HEK293 (cell line): Measurements from ENCODE around the gene GAD1.

Experiments
- CTCF ChIA-PET: fragments of 350-600 bp; formaldehyde crosslinking; extraction: SDS; loops from one replicate; lab custom pipeline; 2021; ENCODE audit warnings: antibody characterized with exemption; lab: Yijun Ruan, JAX
- POLR2A ChIA-PET: fragments of 300-600 bp; formaldehyde crosslinking; extraction: SDS; loops from one replicate; lab custom pipeline; 2020; ENCODE audit warnings: antibody characterized with exemption, inconsistent platforms; lab: Yijun Ruan, JAX
- H3K27ac ChIP-seq: fragments of 200-500 bp; sonication (Bioruptor generic); 2 replicates; pipeline ENCODE4 v1.5.1; 2014; ENCODE audit warnings: low read depth, low read length, control low read depth, inconsistent platforms; ENCODE audit errors: extremely low read depth
- H3K36me3 ChIP-seq, 2 experiments: fragments of 200-500 bp in 1 of 2; sonication (Bioruptor generic) in 1 of 2; 1 replicate in 1 of 2; 2 replicates in 1 of 2; pipeline ENCODE4 v1.5.1; 2014 to 2017; ENCODE audit warnings: inconsistent platforms in 2 of 2, low read length in 2 of 2; ENCODE audit not compliant: control insufficient read depth in 2 of 2, insufficient read depth in 1 of 2
- H3K4me1 ChIP-seq: fragments of 200-500 bp; sonication (Bioruptor generic); 2 replicates; pipeline ENCODE4 v1.5.1; 2014; ENCODE audit warnings: mild to moderate bottlenecking, low read length, inconsistent platforms; ENCODE audit not compliant: control insufficient read depth, insufficient read depth
- H3K4me3 ChIP-seq: 2 replicates; pipeline ENCODE4 v1.5.1; 2011; ENCODE audit warnings: low read depth, mild to moderate bottlenecking, control low read depth, low read length, moderate library complexity
- H3K9me3 ChIP-seq: fragments of 200-500 bp; sonication (Bioruptor generic); 2 replicates; pipeline ENCODE4 v1.5.1; 2014; ENCODE audit warnings: low read depth, low read length, inconsistent platforms; ENCODE audit not compliant: control insufficient read depth, insufficient read depth
- CTCF ChIP-seq: fragments of 450-650 bp; formaldehyde crosslinking; IDR thresholded peaks from 2 replicates; pipeline ENCODE4 v1.5.1; 2016; ENCODE audit warnings: missing biosample characterization, missing genetic modification characterization
- PRDM6 ChIP-seq: fragments of 450-650 bp; formaldehyde crosslinking; IDR thresholded peaks from 2 replicates; pipeline ENCODE4 v1.5.1; 2017; ENCODE audit warnings: missing biosample characterization, missing genetic modification characterization
- SP7 ChIP-seq: fragments of 450-650 bp; formaldehyde crosslinking; IDR thresholded peaks from 2 replicates; pipeline ENCODE4 v1.5.1; 2016; ENCODE audit warnings: missing biosample characterization, missing genetic modification characterization
- ZBTB17 ChIP-seq: fragments of 450-650 bp; formaldehyde crosslinking; IDR thresholded peaks from 2 replicates; pipeline ENCODE4 v1.5.1; 2016; ENCODE audit warnings: missing biosample characterization, missing genetic modification characterization
- ZBTB48 ChIP-seq: fragments of 450-650 bp; formaldehyde crosslinking; IDR thresholded peaks from 2 replicates; pipeline ENCODE4 v1.5.1; 2016; ENCODE audit warnings: missing biosample characterization, missing genetic modification characterization
- ZEB2 ChIP-seq: fragments of 450-650 bp; formaldehyde crosslinking; IDR thresholded peaks from 2 replicates; pipeline ENCODE4 v1.5.1; 2016; ENCODE audit warnings: missing biosample characterization, missing genetic modification characterization
- ZNF112 ChIP-seq: fragments of 450-650 bp; formaldehyde crosslinking; IDR thresholded peaks from 2 replicates; pipeline ENCODE4 v1.5.0; 2017; ENCODE audit warnings: missing biosample characterization, missing genetic modification characterization
- ZNF114 ChIP-seq: fragments of 450-650 bp; formaldehyde crosslinking; IDR thresholded peaks from 2 replicates; pipeline ENCODE4 v1.5.0; 2017; ENCODE audit warnings: missing biosample characterization, missing genetic modification characterization
- ZNF133 ChIP-seq: fragments of 450-650 bp; formaldehyde crosslinking; IDR thresholded peaks from 2 replicates; pipeline ENCODE4 v1.5.1; 2016; ENCODE audit warnings: missing biosample characterization, missing genetic modification characterization
- ZNF175 ChIP-seq: fragments of 450-650 bp; formaldehyde crosslinking; IDR thresholded peaks from 2 replicates; pipeline ENCODE4 v1.5.1; 2016; ENCODE audit warnings: missing biosample characterization, missing genetic modification characterization
- ZNF202 ChIP-seq: fragments of 450-650 bp; formaldehyde crosslinking; IDR thresholded peaks from 2 replicates; pipeline ENCODE4 v1.5.1; 2016; ENCODE audit warnings: missing biosample characterization, missing genetic modification characterization, borderline replicate concordance
- ZNF211 ChIP-seq: fragments of 450-650 bp; formaldehyde crosslinking; IDR thresholded peaks from 2 replicates; pipeline ENCODE4 v1.5.1; 2016; ENCODE audit warnings: low read depth, missing biosample characterization, missing genetic modification characterization
- ZNF302 ChIP-seq: fragments of 450-650 bp; formaldehyde crosslinking; IDR thresholded peaks from 2 replicates; pipeline ENCODE4 v1.5.1; 2016; ENCODE audit warnings: missing biosample characterization, missing genetic modification characterization, low read depth
- ZNF341 ChIP-seq: fragments of 450-650 bp; formaldehyde crosslinking; IDR thresholded peaks from 2 replicates; pipeline ENCODE4; 2016; ENCODE audit warnings: low read depth, missing biosample characterization, missing genetic modification characterization
- ZNF366 ChIP-seq: fragments of 450-650 bp; formaldehyde crosslinking; conservative IDR thresholded peaks from 2 replicates; pipeline ENCODE4 v1.5.1; 2016; ENCODE audit warnings: missing biosample characterization, missing genetic modification characterization
- ZNF398 ChIP-seq: fragments of 450-650 bp; formaldehyde crosslinking; IDR thresholded peaks from 2 replicates; pipeline ENCODE4 v1.5.1; 2017; ENCODE audit warnings: missing biosample characterization, missing genetic modification characterization
- ZNF433 ChIP-seq: fragments of 450-650 bp; formaldehyde crosslinking; IDR thresholded peaks from 2 replicates; pipeline ENCODE4 v1.5.1; 2016; ENCODE audit warnings: missing biosample characterization, missing genetic modification characterization, low read depth
- ZNF544 ChIP-seq: fragments of 450-650 bp; formaldehyde crosslinking; IDR thresholded peaks from 2 replicates; pipeline ENCODE4 v1.5.0; 2017; ENCODE audit warnings: missing biosample characterization, missing genetic modification characterization
- ZNF548 ChIP-seq: fragments of 450-650 bp; formaldehyde crosslinking; IDR thresholded peaks from 2 replicates; pipeline ENCODE4 v1.5.1; 2016; ENCODE audit warnings: missing biosample characterization, missing genetic modification characterization
- ZNF561 ChIP-seq: fragments of 450-650 bp; IDR thresholded peaks from 2 replicates; pipeline ENCODE4 v1.5.1; 2018; ENCODE audit warnings: missing biosample characterization, missing genetic modification characterization, borderline replicate concordance
- ZNF629 ChIP-seq: fragments of 450-650 bp; formaldehyde crosslinking; IDR thresholded peaks from 2 replicates; pipeline ENCODE4 v1.5.1; 2017; ENCODE audit warnings: missing biosample characterization, missing genetic modification characterization
- ZNF670 ChIP-seq: fragments of 450-650 bp; formaldehyde crosslinking; IDR thresholded peaks from 2 replicates; pipeline ENCODE4 v1.5.1; 2016; ENCODE audit warnings: missing biosample characterization, missing genetic modification characterization, low read depth
- ZNF701 ChIP-seq: fragments of 450-650 bp; formaldehyde crosslinking; IDR thresholded peaks from 2 replicates; pipeline ENCODE4 v1.5.1; 2016; ENCODE audit warnings: missing biosample characterization, missing genetic modification characterization
- ZNF76 ChIP-seq: fragments of 450-650 bp; formaldehyde crosslinking; IDR thresholded peaks from 2 replicates; pipeline ENCODE4; 2016; ENCODE audit warnings: low read depth, missing biosample characterization, missing genetic modification characterization, borderline replicate concordance
- ZSCAN18 ChIP-seq: fragments of 450-650 bp; formaldehyde crosslinking; IDR thresholded peaks from 2 replicates; pipeline ENCODE4 v1.5.1; 2016; ENCODE audit warnings: missing biosample characterization, missing genetic modification characterization
- ZSCAN23 ChIP-seq: fragments of 450-650 bp; formaldehyde crosslinking; IDR thresholded peaks from 2 replicates; pipeline ENCODE4 v1.5.1; 2016; ENCODE audit warnings: missing biosample characterization, missing genetic modification characterization
- TF ChIP-seq, protein P1 (sequence below): fragments of 450-650 bp; formaldehyde crosslinking; IDR thresholded peaks from 2 replicates; pipeline ENCODE4 v1.5.1; 2016; ENCODE audit warnings: missing biosample characterization, missing genetic modification characterization

The GAD1 gene

GRCh38 chr2:170770008-170770605, 46.6 kb upstream of the GAD1 start, which contains the start of gene ERICH2 (continued):
- TF ChIP-seq ZNF112 (tag by site-specific recombination) (no peak), ZNF544 (tag by site-specific recombination) (no peak), ZEB2 (no peak), CTCF (tag by site-specific recombination) (0 out of 2 replicates have a peak, but pooled peaks have one; percentile 19), ZNF701 (no peak), ZNF211 (tag by site-specific recombination) (no peak), ZSCAN18 (no peak), ZBTB48 (peak; percentile 22; the same call in 1 of the 2 replicates), ZNF302 (no peak), ZNF202 (tag by site-specific recombination) (no peak), PRDM6 (tag by site-specific recombination) (no peak), ZNF561 (tag by site-specific recombination) (peak; percentile 56; the same call in 1 of the 2 replicates), ZNF433 (tag by site-specific recombination) (no peak), ZSCAN23 (tag by site-specific recombination) (no peak), SP7 (tag by site-specific recombination) (no peak), ZNF548 (no peak)
- TF ChIP-seq, protein P1, sequence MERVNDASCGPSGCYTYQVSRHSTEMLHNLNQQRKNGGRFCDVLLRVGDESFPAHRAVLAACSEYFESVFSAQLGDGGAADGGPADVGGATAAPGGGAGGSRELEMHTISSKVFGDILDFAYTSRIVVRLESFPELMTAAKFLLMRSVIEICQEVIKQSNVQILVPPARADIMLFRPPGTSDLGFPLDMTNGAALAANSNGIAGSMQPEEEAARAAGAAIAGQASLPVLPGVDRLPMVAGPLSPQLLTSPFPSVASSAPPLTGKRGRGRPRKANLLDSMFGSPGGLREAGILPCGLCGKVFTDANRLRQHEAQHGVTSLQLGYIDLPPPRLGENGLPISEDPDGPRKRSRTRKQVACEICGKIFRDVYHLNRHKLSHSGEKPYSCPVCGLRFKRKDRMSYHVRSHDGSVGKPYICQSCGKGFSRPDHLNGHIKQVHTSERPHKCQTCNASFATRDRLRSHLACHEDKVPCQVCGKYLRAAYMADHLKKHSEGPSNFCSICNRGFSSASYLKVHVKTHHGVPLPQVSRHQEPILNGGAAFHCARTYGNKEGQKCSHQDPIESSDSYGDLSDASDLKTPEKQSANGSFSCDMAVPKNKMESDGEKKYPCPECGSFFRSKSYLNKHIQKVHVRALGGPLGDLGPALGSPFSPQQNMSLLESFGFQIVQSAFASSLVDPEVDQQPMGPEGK (tag by site-specific recombination): peak; percentile 42

DNA sequence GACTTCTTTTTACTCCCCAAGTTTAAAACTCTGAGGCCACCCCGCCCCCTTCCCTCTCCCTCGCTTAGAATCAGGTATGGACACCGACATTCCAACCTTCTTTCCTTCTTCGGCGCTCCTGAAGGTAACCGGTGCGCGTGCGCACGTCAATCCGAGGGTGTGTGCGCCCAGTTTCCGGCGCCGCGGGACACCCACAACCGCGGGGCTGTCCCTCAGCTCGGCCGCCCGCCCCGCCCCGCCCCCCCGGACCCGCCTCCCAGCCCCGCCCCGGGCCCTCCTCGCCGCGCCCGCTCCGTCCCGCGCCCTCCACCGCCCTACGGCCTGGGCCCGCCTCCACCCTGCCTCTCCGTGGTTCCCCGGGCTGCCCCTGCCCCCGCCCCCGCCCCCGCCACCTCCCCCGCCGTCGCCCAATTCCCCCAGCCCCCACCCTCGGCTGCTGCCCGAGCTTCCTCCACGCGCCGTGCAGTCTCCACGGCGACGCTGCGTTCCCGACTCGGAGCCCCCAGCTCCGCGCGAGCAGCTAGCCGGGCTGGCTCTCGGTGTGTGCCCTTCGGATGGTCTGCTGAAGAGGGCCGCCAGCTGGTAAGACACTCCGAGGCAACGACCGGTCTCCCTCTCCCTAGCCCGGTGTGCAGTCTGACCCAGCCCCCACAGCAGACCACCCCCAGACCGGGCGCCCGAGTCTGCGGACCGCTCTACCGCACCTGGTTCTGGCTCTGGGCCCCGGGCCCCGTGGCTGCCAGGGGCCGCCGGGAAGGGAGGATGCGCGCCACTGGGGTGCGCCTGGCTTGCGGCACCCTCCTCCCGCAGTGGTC, 45.9 kb upstream of the GAD1 start:
- ChIA-PET POLR2A (interaction anchor here (0.6 to 1.4 kb wide), 3 partner anchors 46 to 1629 kb away, joined by 3 to 4 read pairs (median 3); partner anchors contain the start of gene GAD1), CTCF (interaction anchor here (0.6 to 2.0 kb wide), 6 partner anchors 10 to 1604 kb away, joined by 3 to 8 read pairs (median 4); no protein-coding TSS in a partner anchor)
- Histone ChIP-seq H3K27ac (peak overlapping the region; percentile 74; the same call in 1 of the 2 replicates), H3K9me3 (no peaks in the 10 kb centered on the region), H3K4me3 (peak overlapping the region; percentile 83), H3K36me3 (no peaks in the 10 kb centered on the region), H3K4me1 (peaks cover 4% of the 10 kb centered on the region; the same call in 1 of the 2 replicates)
- TF ChIP-seq ZBTB17 (tag by site-specific recombination) (peak; percentile 83), ZNF133 (no peak), ZNF175 (no peak), ZEB2 (peak; percentile 61; the same call in 1 of the 2 replicates), ZNF114 (tag by site-specific recombination) (no peak), ZNF366 (tag by site-specific recombination) (peak; percentile 53), ZNF76 (tag by site-specific recombination) (peak; percentile 82), ZNF629 (tag by site-specific recombination) (0 out of 2 replicates have a peak, but pooled peaks have one; percentile 30), SP7 (tag by site-specific recombination) (peak; percentile 47), ZNF398 (peak; percentile 73), ZBTB48 (peak; percentile 66; the same call in 1 of the 2 replicates), ZNF341 (tag by site-specific recombination) (peak; percentile 58), ZNF670 (tag by site-specific recombination) (no peak)
